Measurements from ENCODE around the gene ZNF804A.

The ZNF804A gene

GRCh38 chr2:184945824-184946223 is 347.5 kb downstream of the ZNF804A start:
- no peak for DNase-seq

GRCh38 chr2:184956856-184957255 is 358.5 kb downstream of the ZNF804A start:
- DNase-seq = no peak

- DNase-seq = no peak
Measured at GRCh38 chr2:184971546-184972068, 373.3 kb downstream of the ZNF804A start.
